Neuronal stem cell (in vitro differentiated cells): Measurements from ENCODE around the gene IRF2.
A peak's percentile ranks its signal among the peaks of the same experiment; 100 is the strongest.

Experiments used
- DNase-seq: peaks from one replicate; pipeline ENCODE4 v3.0.0-alpha.2; 2013; ENCODE audit warnings: low spot score
- H2AFZ ChIP-seq: one replicate; pipeline ENCODE4 v1.6.1; 2013; ENCODE audit warnings: mild to moderate bottlenecking, low read length, inconsistent platforms
- H2AK5ac ChIP-seq: 2 replicates; pipeline ENCODE4 v1.6.1; 2013; ENCODE audit warnings: low read depth, mild to moderate bottlenecking, inconsistent platforms, low read length, moderate library complexity, mixed read lengths
- H2BK120ac ChIP-seq: 2 replicates; pipeline ENCODE4 v1.6.1; 2013; ENCODE audit warnings: low read depth, mild to moderate bottlenecking, inconsistent platforms, low read length, moderate library complexity, mixed read lengths
- H2BK12ac ChIP-seq: one replicate; pipeline ENCODE4 v1.6.1; 2013; ENCODE audit warnings: low read length, inconsistent platforms
- H2BK15ac ChIP-seq: 2 replicates; pipeline ENCODE4 v1.6.1; 2013; ENCODE audit warnings: mild to moderate bottlenecking, low read length, inconsistent platforms, mixed read lengths
- H2BK5ac ChIP-seq: one replicate; pipeline ENCODE4 v1.6.1; 2013; ENCODE audit warnings: inconsistent platforms, mild to moderate bottlenecking, low read length, moderate library complexity
- H3K14ac ChIP-seq: one replicate; pipeline ENCODE4 v1.6.1; 2013; ENCODE audit warnings: low read length, inconsistent platforms
- H3K18ac ChIP-seq: 2 replicates; pipeline ENCODE4 v1.6.1; 2013; ENCODE audit warnings: low read length, inconsistent platforms
- H3K23ac ChIP-seq: 2 replicates; pipeline ENCODE4 v1.6.1; 2013; ENCODE audit warnings: low read depth, mild to moderate bottlenecking, mixed read lengths, low read length, inconsistent platforms; ENCODE audit not compliant: poor library complexity
- H3K27ac ChIP-seq: replicated peaks from 3 replicates; pipeline ENCODE4 v1.5.1; 2013; ENCODE audit warnings: low read length, inconsistent platforms
- H3K27me3 ChIP-seq, 3 experiments: 2 replicates each; pipeline ENCODE4 v1.6.1; 2013; ENCODE audit warnings: low read length in 3 of 3, mild to moderate bottlenecking in 2 of 3, inconsistent platforms in 1 of 3, low read depth in 1 of 3, mixed read lengths in 1 of 3, moderate library complexity in 1 of 3; ENCODE audit not compliant: control insufficient read depth in 3 of 3, insufficient read depth in 3 of 3
- H3K36me3 ChIP-seq, 2 donors: replicated peaks in 1 of 2; 2 replicates each; pipeline ENCODE4 v1.6.1; 2013; ENCODE audit warnings: low read length in 2 of 2; ENCODE audit not compliant: control insufficient read depth in 2 of 2, insufficient read depth in 2 of 2
- H3K4ac ChIP-seq: 2 replicates; pipeline ENCODE4 v1.6.1; 2013; ENCODE audit warnings: inconsistent platforms, mild to moderate bottlenecking, low read length, moderate library complexity
- H3K4me1 ChIP-seq, 2 donors: 1 replicate in 1 of 2; 2 replicates in 1 of 2; pipeline ENCODE4 v1.6.1; 2013; ENCODE audit warnings: low read length in 2 of 2, low read depth in 1 of 2; ENCODE audit not compliant: control insufficient read depth in 2 of 2, insufficient read depth in 1 of 2
- H3K4me2 ChIP-seq: one replicate; pipeline ENCODE4 v1.6.1; 2013; ENCODE audit warnings: mild to moderate bottlenecking, low read length, inconsistent platforms; ENCODE audit not compliant: insufficient read depth, poor library complexity, severe bottlenecking
- H3K4me3 ChIP-seq, 2 donors: 2 replicates each; pipeline ENCODE4 v1.5.1; 2013; ENCODE audit warnings: low read length in 2 of 2, mild to moderate bottlenecking in 2 of 2, inconsistent platforms in 1 of 2, moderate library complexity in 1 of 2
- H3K79me1 ChIP-seq: one replicate; pipeline ENCODE4 v1.6.1; 2013; ENCODE audit warnings: low read depth, mild to moderate bottlenecking, inconsistent platforms, low read length, moderate library complexity
- H3K9ac ChIP-seq: one replicate; pipeline ENCODE4 v1.6.1; 2013; ENCODE audit warnings: mild to moderate bottlenecking, low read depth, low read length, inconsistent platforms; ENCODE audit not compliant: poor library complexity
- H3K9me3 ChIP-seq, 2 donors: replicated peaks in 1 of 2; 2 replicates each; pipeline versions ENCODE3 to v1.6.1; 2013; ENCODE audit warnings: low read length in 2 of 2, mild to moderate bottlenecking in 2 of 2, inconsistent platforms in 1 of 2, low read depth in 1 of 2, mixed read lengths in 1 of 2, moderate library complexity in 1 of 2; ENCODE audit not compliant: control insufficient read depth in 2 of 2, insufficient read depth in 1 of 2
- H4K8ac ChIP-seq: one replicate; pipeline ENCODE4 v1.6.1; 2013; ENCODE audit warnings: low read depth, mild to moderate bottlenecking, inconsistent platforms, low read length, moderate library complexity
- H4K91ac ChIP-seq: one replicate; pipeline ENCODE4 v1.6.1; 2013; ENCODE audit warnings: low read length, low read depth, mild to moderate bottlenecking, inconsistent platforms; ENCODE audit not compliant: poor library complexity
- WGBS, 2 donors: extraction: QIAGEN DNeasy Blood & Tissue Kit; methylation state at CpG; one replicate each; pipeline ENCODE4 v1.1.7; 2013; ENCODE audit warnings: missing lambda C conversion rate in 2 of 2, mixed read lengths in 1 of 2; ENCODE audit not compliant: insufficient read length in 2 of 2, insufficient replicate concordance in 1 of 2; ENCODE audit errors: extremely low coverage in 2 of 2; 5-methylcytosine and 5-hydroxymethylcytosine counted together

Gene IRF2

DNA sequence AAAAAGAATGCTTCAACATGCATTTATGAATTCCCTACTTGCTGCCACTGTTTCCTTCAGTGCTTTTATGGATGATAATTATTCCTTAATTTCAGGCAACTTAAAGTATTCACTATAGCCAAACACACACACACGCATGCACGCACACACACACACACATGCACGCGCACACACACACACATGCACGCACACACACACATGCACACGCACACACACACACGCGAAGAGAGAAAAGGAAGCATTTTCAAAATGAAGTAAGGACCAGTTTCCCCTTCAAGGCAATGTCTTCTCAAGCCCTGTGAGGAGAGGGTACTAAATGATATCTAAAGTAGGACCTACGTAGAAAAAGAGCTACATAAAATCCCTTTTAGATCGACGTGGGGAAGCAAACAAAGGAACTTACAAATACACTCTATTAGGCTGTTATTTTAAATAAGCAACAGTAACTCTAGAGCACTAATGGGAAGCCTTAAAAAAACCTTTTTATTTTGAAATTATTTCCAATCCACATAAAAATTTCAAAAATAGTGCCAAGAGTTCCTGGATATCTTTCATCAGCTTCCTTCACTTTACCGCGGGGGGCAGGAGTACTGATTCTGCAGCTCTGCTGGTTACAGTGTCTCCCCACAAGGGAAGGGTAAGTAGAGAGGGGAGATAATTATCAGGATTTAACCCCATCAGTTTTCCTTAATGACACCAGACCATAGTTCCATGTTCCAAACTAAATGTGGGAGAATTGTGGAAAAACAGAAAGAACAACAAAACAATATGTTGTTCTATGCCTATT is 13.7 kb downstream of the IRF2 start:
- H3K14ac ChIP-seq: no peak overlapping the region
- H2BK12ac ChIP-seq: no peak overlapping the region
- no peak overlapping the region for H2BK15ac ChIP-seq
- no peak overlapping the region for H4K8ac ChIP-seq
- H3K79me1 ChIP-seq: peaks cover 2% of the 10 kb centered on the region
- H3K27ac ChIP-seq: no peak overlapping the region
- no peak overlapping the region for H2AK5ac ChIP-seq
- H2BK120ac ChIP-seq: no peak overlapping the region
- H4K91ac ChIP-seq: no peak overlapping the region
- no peaks in the 10 kb centered on the region for H3K27me3 ChIP-seq
- no peak overlapping the region for H3K9ac ChIP-seq
- no peak overlapping the region for H3K4me2 ChIP-seq
- no peak overlapping the region for H3K4me3 ChIP-seq
- no peak for DNase-seq
- no peak overlapping the region for H3K4ac ChIP-seq
- H3K18ac ChIP-seq: no peak overlapping the region
- H2AFZ ChIP-seq: no peak overlapping the region
- H3K36me3 ChIP-seq: peaks cover 1 to 10% of the 10 kb centered on the region in 2 donors
- H3K23ac ChIP-seq: no peak overlapping the region
- no CpG with 5 or more reads among the region's 13 CpGs for WGBS, 2 donors
- peaks cover 0 to 2% of the 10 kb centered on the region in 2 donors for H3K4me1 ChIP-seq
- no peak overlapping the region for H2BK5ac ChIP-seq
- no peaks in the 10 kb centered on the region for H3K9me3 ChIP-seq

DNA sequence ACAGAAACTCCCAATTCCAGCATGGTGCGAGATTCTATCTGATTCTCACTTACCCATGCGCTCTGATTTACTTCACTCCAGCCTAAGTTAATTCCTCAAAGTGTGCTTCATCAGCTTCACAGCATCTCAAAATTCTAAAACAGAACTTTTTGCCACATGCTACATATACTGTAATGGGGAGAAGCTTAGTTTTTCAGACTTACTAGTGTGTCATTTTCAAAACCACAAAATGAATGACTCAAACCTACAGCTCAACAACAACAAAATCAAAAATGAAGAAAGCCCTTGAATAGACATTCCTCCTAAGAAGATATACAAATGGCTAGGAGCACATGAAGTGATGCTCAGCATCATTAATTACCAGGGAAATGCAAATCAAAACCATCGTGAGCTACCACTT is 14.9 kb downstream of the IRF2 start:
- Histone ChIP-seq H3K4ac (no peak overlapping the region), H4K8ac (no peak overlapping the region), H3K4me2 (no peak overlapping the region), H3K14ac (no peak overlapping the region), H3K4me3 (no peak overlapping the region), H3K9ac (no peak overlapping the region), H3K9me3 (no peaks in the 10 kb centered on the region), H2BK120ac (no peak overlapping the region), H3K27ac (no peak overlapping the region), H3K27me3 (no peaks in the 10 kb centered on the region), H3K4me1 (peaks cover 0 to 2% of the 10 kb centered on the region in 2 donors), H3K23ac (no peak overlapping the region), H3K79me1 (peaks cover 2% of the 10 kb centered on the region), H2AK5ac (no peak overlapping the region), H2BK12ac (no peak overlapping the region), H2AFZ (no peak overlapping the region), H2BK15ac (no peak overlapping the region), H3K36me3 (peaks cover 1 to 10% of the 10 kb centered on the region in 2 donors), H4K91ac (no peak overlapping the region), H2BK5ac (no peak overlapping the region), H3K18ac (no peak overlapping the region)
- no peak for DNase-seq
- no CpG with 5 or more reads among the region's 3 CpGs for WGBS, 2 donors

DNA sequence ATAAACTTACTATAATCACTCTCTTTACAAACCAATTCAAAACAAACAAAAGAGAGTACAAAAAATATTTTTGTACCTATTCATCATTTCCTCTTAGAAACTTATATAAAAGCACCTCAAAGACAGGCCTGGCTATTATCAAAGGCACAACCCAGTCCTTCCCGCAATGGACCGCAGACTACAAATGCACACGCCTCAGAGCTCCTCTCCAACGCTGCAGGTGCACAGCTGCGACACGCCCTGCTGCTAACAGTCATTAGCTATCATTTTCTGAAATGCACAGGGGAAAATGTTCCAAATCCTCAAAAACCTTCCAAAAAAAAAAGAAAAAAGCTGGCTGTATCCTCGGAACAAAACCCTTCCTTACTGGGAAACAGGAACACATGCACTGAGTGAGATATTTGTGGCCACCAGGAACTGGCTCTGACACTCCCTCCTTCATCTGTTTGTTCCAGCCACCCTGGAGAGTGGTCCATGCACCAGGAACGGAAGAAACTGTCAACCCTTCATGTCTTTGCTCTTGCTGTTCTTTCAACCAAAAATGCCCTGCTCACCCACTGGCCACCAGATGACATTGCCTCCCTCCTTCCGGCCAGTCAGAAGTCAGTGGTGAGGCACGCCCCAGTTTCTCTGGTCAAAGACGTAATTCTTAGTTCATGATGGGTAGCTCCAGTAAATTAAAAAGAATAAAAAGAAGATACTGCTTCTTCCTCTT is 16.7 kb downstream of the IRF2 start:
- Histone ChIP-seq H3K4me2 (no peak overlapping the region), H2AK5ac (no peak overlapping the region), H3K14ac (no peak overlapping the region), H3K4me3 (no peak overlapping the region), H2AFZ (no peak overlapping the region), H3K23ac (no peak overlapping the region), H3K4ac (no peak overlapping the region), H4K8ac (no peak overlapping the region), H3K27me3 (no peaks in the 10 kb centered on the region), H2BK120ac (no peak overlapping the region), H2BK12ac (no peak overlapping the region), H3K18ac (no peak overlapping the region), H3K4me1 (peaks cover 6 to 9% of the 10 kb centered on the region in 2 donors), H3K27ac (no peak overlapping the region), H3K36me3 (peaks cover 0 to 10% of the 10 kb centered on the region in 2 donors), H2BK5ac (no peak overlapping the region), H3K9me3 (no peaks in the 10 kb centered on the region), H3K79me1 (no peaks in the 10 kb centered on the region), H4K91ac (no peak overlapping the region), H3K9ac (no peak overlapping the region), H2BK15ac (no peak overlapping the region)
- DNase-seq: no peak
- no CpG with 5 or more reads among the region's 11 CpGs for WGBS, 2 donors

DNA sequence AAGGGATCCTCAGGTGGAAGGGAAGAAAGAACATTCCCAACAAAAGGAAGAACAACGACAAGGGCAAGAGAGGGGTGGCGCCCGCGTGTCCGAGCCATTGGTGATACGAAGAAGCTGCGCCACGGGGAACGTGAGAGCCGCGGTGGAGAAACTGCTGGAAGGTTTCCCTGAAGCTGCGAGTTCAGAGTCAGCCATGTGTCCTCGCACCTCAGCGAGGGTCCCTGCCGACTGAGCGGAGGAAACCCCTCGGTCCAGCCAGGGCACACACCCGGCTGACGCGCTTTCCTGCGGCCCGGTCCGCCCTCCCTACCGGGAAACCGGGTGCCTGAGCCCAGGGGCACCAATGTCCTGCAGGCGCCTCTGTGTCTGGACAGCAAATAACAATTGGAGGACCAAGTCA is 18.0 kb downstream of the IRF2 start:
- Histone ChIP-seq H3K4me3 (no peak overlapping the region), H3K27ac (no peak overlapping the region), H4K91ac (no peak overlapping the region), H4K8ac (no peak overlapping the region), H2AK5ac (no peak overlapping the region), H3K4me2 (no peak overlapping the region), H2BK15ac (no peak overlapping the region), H3K9ac (no peak overlapping the region), H3K4me1 (peaks cover 12 to 14% of the 10 kb centered on the region in 2 donors), H3K14ac (no peak overlapping the region), H3K23ac (peak overlapping the region; percentile 2), H3K9me3 (no peaks in the 10 kb centered on the region), H2BK120ac (no peak overlapping the region), H2BK5ac (no peak overlapping the region), H3K79me1 (no peaks in the 10 kb centered on the region), H3K18ac (no peak overlapping the region), H3K4ac (no peak overlapping the region), H3K36me3 (peaks cover 0 to 14% of the 10 kb centered on the region in 2 donors), H2BK12ac (no peak overlapping the region), H2AFZ (no peak overlapping the region), H3K27me3 (no peaks in the 10 kb centered on the region)
- WGBS, 2 donors: no CpG with 5 or more reads among the region's 26 CpGs
- no peak for DNase-seq
